ENCODE measurements around the gene TMOD1. TPM values are rescaled to one million over a fixed set of nuclear protein-coding genes. Genes with fewer than 3 reads are reported as not detected.

TMOD1 gene
- total and polyA plus RNA-seq, 2 of the 13 experiments (the other 11 are each of a cell fraction or from before 2014, with no cell fraction given): 0.04 to 0.07 TPM

DNA sequence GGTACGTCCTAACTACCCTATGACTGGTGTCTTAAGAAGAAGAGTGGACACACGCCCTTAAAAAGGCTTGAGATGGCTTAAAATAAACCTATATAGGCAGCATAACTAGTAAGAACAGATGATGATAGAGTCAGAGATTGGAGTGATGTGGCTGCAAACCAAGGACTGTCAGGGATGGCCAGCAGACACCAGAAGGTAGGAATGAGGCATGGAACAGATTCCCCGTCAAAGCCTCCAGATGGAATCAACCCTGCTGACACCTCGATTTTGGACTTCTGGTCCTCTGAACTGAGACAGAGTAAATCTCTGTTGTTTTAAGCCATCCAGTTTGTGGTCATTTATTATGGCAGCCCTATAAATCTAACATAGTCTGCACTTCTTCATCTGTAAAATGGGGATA lies 7.4 kb downstream of the TMOD1 start:
- ATAC-seq (no peak), DNase-seq (ENCODE audit: low spot score) (no peak), FAIRE-seq (no peak)
- Histone ChIP-seq H2AFZ (ENCODE audit: low read length) (no peak overlapping the region), H3K27me3 (ENCODE audit: control insufficient read depth in 1 of 2, insufficient read depth in 2 of 2, low read length in 2 of 2) (peaks cover 6 to 31% of the 10 kb centered on the region in 2 experiments; a peak in 3 of 5 replicates), H3K9me3 (ENCODE audit: low read length) (no peaks in the 10 kb centered on the region), H3K27ac (ENCODE audit: extremely low read length, insufficient read depth, low read length) (no peak overlapping the region), H3K4me3 (replicated peaks in 1 of 3; ENCODE audit: insufficient read depth in 1 of 3, low read depth in 2 of 3, low read length in 3 of 3) (no peak overlapping the region), H3K36me3 (replicated peaks in 1 of 2; ENCODE audit: control insufficient read depth in 1 of 2, insufficient read depth in 2 of 2, low read length in 2 of 2) (no peaks in the 10 kb centered on the region), H3K4me1 (ENCODE audit: insufficient read depth, low read length) (no peaks in the 10 kb centered on the region), H3K4me2 (ENCODE audit: low read depth, low read length) (no peak overlapping the region), H4K20me1 (ENCODE audit: insufficient read depth, low read length) (no peaks in the 10 kb centered on the region), H3K79me2 (ENCODE audit: insufficient read depth, low read length) (no peaks in the 10 kb centered on the region), H3K9ac (ENCODE audit: insufficient read depth, low read depth, low read length) (no peak overlapping the region)
- no peak for TF ChIP-seq SOX13 (IDR thresholded peaks at IDR 0.05)
- TF ChIP-seq SOX13 (CRISPR knock-in tag; conservative IDR thresholded peaks at IDR 0.05 in 1 of 2, IDR thresholded peaks at IDR 0.05 in 1 of 2): no peak
- no peak for TF ChIP-seq ZNF451 (CRISPR knock-in tag; IDR thresholded peaks at IDR 0.05)
- TF ChIP-seq ZNF577 (CRISPR knock-in tag; IDR thresholded peaks at IDR 0.05; ENCODE audit: borderline replicate concordance, low read depth): no peak
- no peak for TF ChIP-seq ZBTB7A (CRISPR knock-in tag; IDR thresholded peaks at IDR 0.05)
- TF ChIP-seq ZNF234 (CRISPR knock-in tag; conservative IDR thresholded peaks at IDR 0.05): no peak
- TF ChIP-seq RFX5 (IDR thresholded peaks at IDR 0.05; ENCODE audit: low read depth, low read length): no peak
- TF ChIP-seq TBL1XR1 (IDR thresholded peaks at IDR 0.05; ENCODE audit: borderline replicate concordance, low read length, partially characterized antibody): no peak
- TF ChIP-seq, protein P1, sequence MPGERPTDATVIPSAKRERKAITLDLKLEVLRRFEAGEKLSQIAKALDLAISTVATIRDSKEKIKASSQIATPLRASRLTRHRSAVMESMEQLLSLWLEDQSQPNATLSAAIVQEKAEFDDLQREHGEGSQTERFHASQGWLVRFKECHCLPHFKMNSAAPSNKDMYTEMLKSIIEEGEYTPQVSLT (CRISPR knock-in tag; IDR thresholded peaks at IDR 0.05; ENCODE audit: borderline replicate concordance, low read depth): no peak
- no peak for TF ChIP-seq MNT (IDR thresholded peaks at IDR 0.05)
- TF ChIP-seq ATAD3A (CRISPR knock-in tag; IDR thresholded peaks at IDR 0.05): no peak
- TF ChIP-seq MEIS2 (CRISPR knock-in tag; IDR thresholded peaks at IDR 0.05): no peak
- TF ChIP-seq ZNF383 (CRISPR knock-in tag; IDR thresholded peaks at IDR 0.05; ENCODE audit: borderline replicate concordance): no peak
- TF ChIP-seq ZBTB44 (CRISPR knock-in tag; IDR thresholded peaks at IDR 0.05): no peak
- TF ChIP-seq, protein P2, sequence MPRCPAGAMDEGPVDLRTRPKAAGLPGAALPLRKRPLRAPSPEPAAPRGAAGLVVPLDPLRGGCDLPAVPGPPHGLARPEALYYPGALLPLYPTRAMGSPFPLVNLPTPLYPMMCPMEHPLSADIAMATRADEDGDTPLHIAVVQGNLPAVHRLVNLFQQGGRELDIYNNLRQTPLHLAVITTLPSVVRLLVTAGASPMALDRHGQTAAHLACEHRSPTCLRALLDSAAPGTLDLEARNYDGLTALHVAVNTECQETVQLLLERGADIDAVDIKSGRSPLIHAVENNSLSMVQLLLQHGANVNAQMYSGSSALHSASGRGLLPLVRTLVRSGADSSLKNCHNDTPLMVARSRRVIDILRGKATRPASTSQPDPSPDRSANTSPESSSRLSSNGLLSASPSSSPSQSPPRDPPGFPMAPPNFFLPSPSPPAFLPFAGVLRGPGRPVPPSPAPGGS (CRISPR knock-in tag; IDR thresholded peaks at IDR 0.05): no peak
- TF ChIP-seq ZNF839 (CRISPR knock-in tag; IDR thresholded peaks at IDR 0.05; ENCODE audit: borderline replicate concordance): no peak
- TF ChIP-seq HOXA3 (CRISPR knock-in tag; IDR thresholded peaks at IDR 0.05): no peak
- no peak for TF ChIP-seq ZNF430 (CRISPR knock-in tag; IDR thresholded peaks at IDR 0.05)
- POLR2A ChIA-PET: no interaction called here
- 1% methylated on average over 4 of the region's 4 CpGs for WGBS (ENCODE audit: low lambda C conversion rate)
- intact Hi-C loops (cut with micrococcal nuclease; ENCODE audit: unreplicated experiment) (no loop called here), in situ Hi-C loops (cut with HindIII; ENCODE audit: extremely low pct_ligation_motif_present, low pct_unique_long_range_greater_than_20kb) (no loop called here)
- CTCF ChIA-PET (ENCODE audit: low intra/inter-chr PET ratio, low total read pairs): no interaction called here
- no TSS peak for BruUV-seq (replicated peaks)
